ENCODE data around the gene SH3BP1.
"Not testable (repeated sequence)": the region's sequence is repeated elsewhere in the genome, so short reads cannot be mapped to it uniquely, and the experiment has no call there.

SH3BP1 gene

DNA sequence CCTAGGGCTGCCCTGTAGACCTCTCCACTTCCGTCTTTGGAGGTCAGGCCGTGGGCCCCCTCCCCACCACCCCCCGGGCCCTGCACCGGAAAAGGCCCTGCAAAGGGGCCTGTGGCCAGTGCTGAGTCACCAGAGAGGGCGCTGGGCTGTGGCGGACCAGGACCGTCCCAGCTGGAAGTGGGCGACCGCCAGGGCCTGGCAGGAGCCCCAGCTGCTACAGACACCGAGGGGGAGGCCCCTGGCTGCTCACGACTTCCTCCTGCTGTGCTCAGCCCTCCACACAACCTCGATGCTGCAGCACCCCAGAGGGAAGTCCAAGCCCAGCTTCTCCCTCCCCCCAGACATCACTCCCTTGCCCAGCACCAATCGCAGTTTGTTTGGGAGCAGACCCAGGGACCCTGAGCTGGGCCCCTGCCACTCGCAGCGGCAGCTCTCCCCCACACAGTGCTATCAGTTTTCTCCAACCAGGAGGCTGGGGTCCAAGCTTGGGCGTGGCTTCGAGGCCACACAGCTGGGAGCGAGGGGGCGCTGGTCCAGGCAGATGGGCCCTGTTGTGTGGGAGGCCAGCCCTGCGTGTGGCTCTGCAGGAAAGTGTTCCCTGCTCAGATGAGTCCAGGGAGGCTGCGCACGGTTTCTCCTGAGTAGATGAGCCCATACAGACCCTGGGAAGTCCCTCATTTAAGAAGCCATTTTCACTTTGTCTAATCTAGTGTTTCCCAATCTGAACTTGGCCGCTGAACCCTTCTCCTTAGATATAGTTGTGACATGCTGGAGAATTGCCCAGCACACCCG is 5.6 kb upstream of the SH3BP1 start:
- DNase-seq = no peak

- DNase-seq = no peak
Measured at GRCh38 chr22:37634417-37634924, 5.0 kb upstream of the SH3BP1 start.

DNA sequence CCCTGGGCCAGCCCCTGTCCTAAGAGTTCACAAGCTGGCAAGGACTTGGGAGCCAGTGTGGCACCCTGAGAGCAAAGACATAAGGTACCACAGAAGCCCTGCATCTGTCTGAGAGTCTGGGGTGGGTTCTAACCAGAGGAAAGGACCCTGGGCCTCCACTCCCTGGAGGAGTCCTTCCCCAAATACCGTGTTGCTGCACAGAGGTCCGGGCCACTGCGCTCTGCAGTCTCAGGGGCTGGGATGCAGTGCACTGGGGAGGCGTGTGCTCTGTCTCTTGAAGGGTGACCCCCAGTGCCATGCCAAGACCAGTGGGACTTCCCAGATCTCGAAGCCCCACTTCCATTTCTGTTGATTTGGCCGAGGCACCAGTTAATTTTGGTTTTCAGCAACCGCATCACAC is 4.3 kb upstream of the SH3BP1 start:
- DNase-seq = no peak

DNA sequence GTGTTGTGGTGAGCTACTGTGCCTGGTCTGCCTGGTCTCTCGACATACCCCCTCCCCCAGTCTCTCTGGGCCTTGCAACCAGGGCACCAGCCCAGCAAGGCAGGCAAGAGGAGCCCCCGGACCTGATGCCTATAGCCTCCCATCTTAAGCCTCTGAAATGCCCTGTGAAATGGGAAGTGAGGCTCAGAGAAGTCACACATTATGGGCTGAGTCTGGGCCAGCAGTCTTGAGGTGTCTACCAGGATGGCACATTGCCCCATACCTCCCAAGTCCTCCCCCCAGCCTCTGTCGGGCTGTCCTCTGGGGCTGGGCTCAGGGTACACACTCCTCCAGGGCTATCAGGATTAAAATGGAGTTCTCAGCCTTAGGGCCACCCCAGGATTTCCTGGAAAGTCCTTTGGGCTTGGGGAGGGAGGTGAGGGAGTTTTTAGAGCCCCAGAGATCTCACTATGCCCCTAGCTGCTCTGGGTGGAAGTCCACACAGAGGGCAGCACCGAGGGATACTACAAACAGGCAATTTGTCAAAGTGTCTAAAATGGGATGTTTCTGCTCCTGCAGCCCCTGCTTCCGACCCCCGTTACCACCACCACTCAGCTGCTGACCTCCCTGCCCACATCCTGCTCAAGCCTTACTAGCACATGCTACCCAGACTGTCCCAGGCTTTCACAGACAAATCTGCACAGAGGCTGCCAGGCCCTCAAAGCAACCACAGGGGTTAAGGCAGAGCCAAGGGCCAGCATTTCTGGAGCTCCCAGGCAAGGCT is 3.1 kb upstream of the SH3BP1 start:
- DNase-seq = no peak

DNA sequence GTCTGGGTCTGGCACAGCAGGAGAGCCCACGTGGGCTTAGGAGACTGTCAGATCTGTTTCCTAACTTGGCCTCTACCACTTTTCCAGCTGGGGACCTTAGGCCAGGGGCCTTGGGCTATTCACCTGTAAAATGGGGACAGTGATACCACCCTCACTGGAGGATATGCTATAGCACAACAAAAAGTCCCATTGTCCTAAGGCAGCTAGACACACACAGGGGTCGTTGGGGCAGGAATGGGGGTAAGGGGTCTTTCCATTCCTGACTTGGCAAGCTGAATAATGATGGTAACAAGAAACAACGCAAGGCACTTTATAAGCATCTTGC is 2.6 kb upstream of the SH3BP1 start:
- no peak for DNase-seq

DNA sequence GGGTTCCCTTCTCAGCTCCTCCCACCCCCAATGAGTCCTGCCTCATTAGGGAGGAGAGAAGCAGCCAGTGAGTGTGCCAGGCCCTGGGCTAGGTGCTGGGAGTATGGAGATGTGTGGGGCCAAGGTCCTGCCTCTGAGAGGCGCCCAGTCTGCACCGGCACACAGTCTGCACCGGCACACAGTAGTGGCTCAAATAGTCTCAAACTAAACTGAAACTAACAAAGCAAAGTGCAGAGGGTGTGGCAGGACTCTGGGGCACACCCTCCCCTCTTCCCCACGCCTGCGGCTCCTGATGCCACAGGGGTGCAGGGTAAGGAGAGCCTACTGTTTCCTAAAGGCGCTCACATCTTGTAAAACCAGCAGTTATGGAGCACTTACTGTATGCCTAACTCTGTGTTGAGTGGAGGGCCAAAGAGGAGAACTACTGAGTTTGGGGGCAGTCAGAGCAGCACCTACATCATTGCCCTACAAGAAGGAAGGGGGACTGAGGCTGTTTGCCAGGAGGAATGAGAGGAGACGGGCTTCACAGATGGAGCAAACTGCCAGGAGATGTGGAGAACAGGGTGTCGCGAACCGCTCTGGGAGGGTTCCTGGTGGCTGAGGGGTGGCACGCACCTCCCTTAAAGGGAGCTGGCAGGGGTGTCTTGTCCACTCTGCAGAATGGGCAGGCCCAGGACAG is 939 bp upstream of the SH3BP1 start:
- DNase-seq = no peak

GRCh38 chr22:37639771-37640590 is 512 bp downstream of the SH3BP1 start:
- no peak for DNase-seq

DNA sequence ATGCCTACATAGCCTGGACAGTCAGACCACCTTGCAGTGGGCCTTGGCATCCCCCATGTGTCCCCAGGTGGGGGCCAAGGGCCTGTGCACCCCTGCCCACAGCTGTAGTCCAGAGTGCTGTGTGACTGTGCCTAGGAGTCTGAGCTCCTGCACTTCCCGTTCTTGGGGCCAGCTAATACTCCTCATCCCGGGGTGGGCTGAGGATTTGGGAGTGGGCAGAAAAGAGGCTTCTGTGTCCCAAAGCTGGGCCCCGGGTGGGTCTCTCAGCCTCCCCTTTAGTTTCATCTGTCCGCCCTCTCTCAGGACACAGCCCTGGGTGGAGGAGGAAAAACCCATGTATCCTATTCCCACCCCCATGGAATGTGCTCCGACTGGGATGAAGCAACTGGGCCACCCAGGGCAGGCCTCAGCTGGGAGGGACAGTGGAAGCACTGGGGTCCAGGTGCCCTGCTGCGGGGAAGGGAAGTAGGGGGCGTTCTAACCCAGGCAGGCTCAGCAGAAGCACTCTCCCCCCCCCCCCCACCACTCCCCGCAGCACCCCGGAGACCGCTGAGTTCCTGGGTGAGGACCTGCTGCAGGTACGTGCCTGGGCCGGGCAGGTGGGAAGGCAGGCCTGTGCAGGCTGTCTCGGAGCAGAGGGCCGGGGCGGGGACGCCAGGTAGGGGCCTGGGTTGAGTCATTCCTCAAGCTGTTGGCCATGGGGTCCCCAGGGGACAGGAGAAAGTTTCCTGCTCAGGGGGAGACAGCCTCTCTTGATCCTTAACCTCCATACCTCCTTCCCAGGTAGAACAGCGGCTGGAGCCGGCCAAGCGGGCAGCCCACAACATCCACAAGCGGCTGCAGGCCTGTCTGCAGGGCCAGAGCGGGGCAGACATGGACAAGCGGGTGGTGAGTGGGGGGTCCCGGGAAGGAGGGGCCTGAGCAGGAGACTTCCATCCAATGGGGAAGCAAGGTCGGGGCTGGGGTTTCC is 1.4 kb downstream of the SH3BP1 start:
- DNase-seq = no peak

DNA sequence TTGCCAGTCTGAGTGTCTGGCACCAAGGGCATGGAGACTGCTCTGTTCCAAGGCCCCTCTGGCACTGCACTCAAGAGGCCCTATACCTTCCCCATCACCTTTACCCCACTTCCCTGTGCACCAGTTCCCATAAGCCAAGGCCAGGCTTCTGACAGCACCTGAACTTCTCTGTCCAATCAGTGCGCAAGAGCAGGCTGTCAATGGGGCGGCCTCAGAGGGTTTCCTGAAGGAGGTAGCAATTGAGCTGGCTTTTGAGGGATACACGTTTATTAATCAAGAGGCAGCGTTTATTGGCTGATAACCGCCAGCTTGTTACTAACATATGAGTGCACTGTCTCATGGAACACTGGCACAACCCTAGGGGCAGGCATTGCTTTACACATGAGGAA is 2.1 kb downstream of the SH3BP1 start:
- DNase-seq = no peak

DNA sequence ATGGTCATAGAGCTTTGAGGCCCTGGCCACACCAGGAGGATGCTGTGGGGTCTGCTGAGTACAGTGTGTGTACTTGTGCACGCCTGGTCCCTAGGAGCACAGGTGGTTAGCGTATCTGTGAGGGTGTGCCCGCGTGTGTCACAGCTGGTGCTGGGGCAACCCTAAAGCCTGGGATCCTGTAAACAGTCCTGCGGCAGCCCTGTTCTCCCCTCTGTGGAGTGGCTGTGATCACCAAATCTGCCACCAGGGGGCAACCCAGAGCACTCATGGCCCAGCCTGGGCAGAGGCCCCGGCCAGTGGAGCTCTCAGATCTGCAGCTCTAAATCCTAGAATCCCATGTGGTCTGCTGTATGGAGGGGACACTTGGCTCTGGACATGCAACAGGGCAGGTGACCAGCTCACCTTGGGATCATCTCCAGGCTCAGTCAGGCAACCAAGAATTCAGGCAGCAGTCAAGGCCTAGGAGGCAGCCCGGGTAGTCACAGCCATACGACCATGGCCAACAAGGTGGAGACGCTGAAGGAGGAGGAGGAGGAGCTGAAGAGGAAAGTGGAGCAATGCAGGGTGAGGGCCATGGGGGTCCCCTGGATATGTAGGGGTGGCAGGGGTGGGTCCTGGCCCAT is 3.9 kb downstream of the SH3BP1 start:
- DNase-seq = peak; percentile 75

DNA sequence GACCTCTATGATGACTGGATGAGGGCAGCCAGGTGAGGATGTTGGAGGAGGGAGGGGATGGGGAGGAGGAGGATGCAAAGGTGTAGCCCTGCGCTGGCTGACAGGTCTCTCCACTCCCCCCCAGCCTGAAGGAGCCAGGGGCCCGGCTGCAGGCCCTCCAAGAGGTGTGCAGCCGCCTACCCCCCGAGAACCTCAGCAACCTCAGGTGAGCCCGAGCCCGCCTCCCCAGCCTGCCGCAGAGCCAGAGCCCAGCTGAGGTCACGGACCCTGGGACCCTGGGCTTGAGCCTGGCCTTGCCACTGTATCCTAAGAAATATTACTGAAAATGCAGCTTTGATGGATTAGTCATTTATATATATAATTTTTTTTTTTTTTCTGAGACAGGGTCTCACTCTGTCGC is 7.8 kb downstream of the SH3BP1 start:
- no peak for DNase-seq

GRCh38 chr22:37647928-37648327 is 8.5 kb downstream of the SH3BP1 start:
- no peak for DNase-seq

- no peak for DNase-seq
Measured at GRCh38 chr22:37650463-37651136, 11.1 kb downstream of the SH3BP1 start.

- no peak for DNase-seq
Measured at GRCh38 chr22:37654563-37655251, 15.2 kb downstream of the SH3BP1 start.

GRCh38 chr22:37655252-37655563 is 15.7 kb downstream of the SH3BP1 start:
- DNase-seq = no peak

- DNase-seq = not testable (repeated sequence)
Measured at GRCh38 chr22:37656583-37656982, 17.1 kb downstream of the SH3BP1 start.

GRCh38 chr22:37657590-37658132 is 18.2 kb downstream of the SH3BP1 start:
- DNase-seq = no peak

- DNase-seq = peak; percentile 98
Measured at GRCh38 chr22:37658133-37659065, 18.9 kb downstream of the SH3BP1 start, which contains the start of gene PDXP. Gene PDXP (plus strand): TSS chr22:37658723. CDS start chr22:37658783, 60 bp downstream.

Data from T1000 (cell line).